Measurements from ENCODE around the gene DIP2B. TPM values are rescaled to one million over a fixed set of nuclear protein-coding genes. Genes with fewer than 3 reads are reported as not detected.

The DIP2B gene
- total RNA-seq, 2 experiments from 2014 or later: 18.8 to 21.8 TPM

DNA sequence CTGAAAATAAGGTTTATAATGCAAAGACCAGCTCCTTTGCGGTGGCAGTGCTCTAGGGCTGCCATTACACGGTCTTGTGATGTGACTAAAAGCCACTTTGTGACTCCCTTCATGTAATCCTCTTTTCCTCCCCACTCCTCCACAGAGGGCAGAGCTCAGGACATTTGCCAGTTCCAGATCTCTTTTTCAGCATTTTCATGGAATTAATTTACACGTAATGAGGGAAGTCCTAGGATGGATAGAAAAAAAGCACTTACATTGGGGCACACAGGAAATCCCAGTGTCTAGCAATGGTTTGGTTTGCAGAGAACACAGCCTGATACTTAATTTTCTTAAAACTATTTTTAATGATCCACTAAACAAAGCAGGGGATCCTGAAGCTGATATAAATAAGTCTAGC, 241.6 kb downstream of the DIP2B start:
- CTCF ChIA-PET: no interaction called here
- POLR2A ChIA-PET: no interaction called here
- Mint-ChIP-seq H3K27me3 (ENCODE audit: low read depth) (no peaks in the 10 kb centered on the region), H3K9me3 (ENCODE audit: insufficient read depth) (no peaks in the 10 kb centered on the region), H3K4me1 (ENCODE audit: low read depth) (no peaks in the 10 kb centered on the region), H3K36me3 (ENCODE audit: low read depth) (peaks cover 26% of the 10 kb centered on the region), H3K4me3 (no peak overlapping the region), H3K27ac (no peak overlapping the region)
- no peak for DNase-seq
- ATAC-seq: no peak

DNA sequence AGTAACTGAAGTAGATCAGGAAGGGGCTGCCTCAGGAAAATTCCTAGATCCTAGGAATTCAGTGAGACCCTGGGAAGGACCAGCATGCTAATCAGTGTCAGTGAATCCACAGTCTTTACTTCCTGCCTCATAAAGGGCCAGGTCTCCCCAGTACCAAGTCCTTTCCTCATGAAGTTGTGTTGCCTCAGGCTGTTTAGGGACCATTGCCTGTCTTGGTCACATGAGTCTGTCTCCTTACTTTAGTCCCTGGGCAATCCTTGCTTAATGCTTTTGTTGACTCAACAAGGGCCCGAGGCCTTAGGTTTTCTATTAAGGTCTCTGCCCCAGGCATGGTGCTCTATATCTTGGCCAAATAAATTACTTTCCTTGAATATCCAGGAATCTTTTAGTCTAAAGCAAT, 243.0 kb downstream of the DIP2B start:
- no peak for DNase-seq
- Mint-ChIP-seq H3K4me1 (ENCODE audit: low read depth) (no peaks in the 10 kb centered on the region), H3K4me3 (no peak overlapping the region), H3K9me3 (ENCODE audit: insufficient read depth) (no peaks in the 10 kb centered on the region), H3K27ac (no peak overlapping the region), H3K36me3 (ENCODE audit: low read depth) (peaks cover 18% of the 10 kb centered on the region), H3K27me3 (ENCODE audit: low read depth) (no peaks in the 10 kb centered on the region)
- POLR2A ChIA-PET: no interaction called here
- CTCF ChIA-PET: interaction anchor here (0.9 kb wide), 1 partner anchor 17 kb away, joined by 3 read pairs; no protein-coding TSS in a partner anchor
- no peak for ATAC-seq

DNA sequence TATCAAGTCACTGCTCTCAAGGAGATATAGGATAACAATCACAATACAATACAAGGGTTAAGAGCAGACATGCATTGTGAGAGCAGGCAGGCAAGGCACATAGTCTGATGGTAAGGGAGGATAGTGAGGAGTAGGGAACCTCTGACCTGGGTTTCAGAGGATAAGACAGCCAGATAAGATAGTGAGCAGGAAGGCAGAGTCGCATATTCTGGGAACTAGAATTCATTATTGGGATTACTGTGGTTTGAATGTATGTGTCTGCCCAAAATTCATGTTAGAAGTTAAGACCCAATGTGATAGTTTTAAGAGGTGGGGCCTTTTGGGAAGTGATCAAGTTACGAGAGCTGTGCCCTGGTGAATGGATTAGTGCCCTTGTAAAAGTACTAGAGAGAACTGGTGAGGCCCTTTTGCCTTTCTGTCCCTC, 244.7 kb downstream of the DIP2B start:
- Mint-ChIP-seq H3K4me3 (no peak overlapping the region), H3K27me3 (ENCODE audit: low read depth) (no peaks in the 10 kb centered on the region), H3K9me3 (ENCODE audit: insufficient read depth) (no peaks in the 10 kb centered on the region), H3K27ac (no peak overlapping the region), H3K4me1 (ENCODE audit: low read depth) (no peaks in the 10 kb centered on the region), H3K36me3 (ENCODE audit: low read depth) (peaks cover 13% of the 10 kb centered on the region)
- ChIA-PET POLR2A (interaction anchor here (0.9 kb wide), 1 partner anchor 14 kb away, joined by 4 read pairs; the partner anchor contains the start of gene ATF1), CTCF (interaction anchor here (1.4 kb wide), 1 partner anchor 8 kb away, joined by 3 read pairs; no protein-coding TSS in a partner anchor)
- DNase-seq (no peak), ATAC-seq (no peak)

DNA sequence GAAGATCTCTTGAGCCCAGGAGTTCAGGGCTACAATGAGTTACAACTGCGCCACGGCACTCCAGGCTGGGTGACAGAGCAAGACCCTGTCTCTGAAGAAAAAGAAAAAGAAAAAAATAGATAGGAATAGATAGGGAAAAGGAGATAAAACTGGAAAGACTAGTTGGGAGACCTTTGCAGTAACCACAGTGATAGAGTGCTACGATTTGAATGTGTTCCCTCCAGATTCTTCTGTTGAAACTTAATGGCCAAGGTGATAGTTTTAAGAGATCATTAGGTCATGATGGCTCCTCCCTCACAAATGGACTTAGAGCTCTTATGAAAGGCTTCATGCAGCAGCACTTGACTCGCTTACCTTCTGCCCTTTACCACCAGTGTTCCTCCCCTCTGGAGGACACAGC, 245.6 kb downstream of the DIP2B start:
- no peak for DNase-seq
- peaks cover 12% of the 10 kb centered on the region for H3K36me3 Mint-ChIP-seq (ENCODE audit: low read depth)
- no peak overlapping the region for H3K27ac Mint-ChIP-seq
- H3K27me3 Mint-ChIP-seq (ENCODE audit: low read depth): no peaks in the 10 kb centered on the region
- ATAC-seq: no peak
- no peak overlapping the region for H3K4me3 Mint-ChIP-seq
- no peaks in the 10 kb centered on the region for H3K9me3 Mint-ChIP-seq (ENCODE audit: insufficient read depth)
- ChIA-PET POLR2A (no interaction called here), CTCF (no interaction called here)
- H3K4me1 Mint-ChIP-seq (ENCODE audit: low read depth): no peaks in the 10 kb centered on the region

DNA sequence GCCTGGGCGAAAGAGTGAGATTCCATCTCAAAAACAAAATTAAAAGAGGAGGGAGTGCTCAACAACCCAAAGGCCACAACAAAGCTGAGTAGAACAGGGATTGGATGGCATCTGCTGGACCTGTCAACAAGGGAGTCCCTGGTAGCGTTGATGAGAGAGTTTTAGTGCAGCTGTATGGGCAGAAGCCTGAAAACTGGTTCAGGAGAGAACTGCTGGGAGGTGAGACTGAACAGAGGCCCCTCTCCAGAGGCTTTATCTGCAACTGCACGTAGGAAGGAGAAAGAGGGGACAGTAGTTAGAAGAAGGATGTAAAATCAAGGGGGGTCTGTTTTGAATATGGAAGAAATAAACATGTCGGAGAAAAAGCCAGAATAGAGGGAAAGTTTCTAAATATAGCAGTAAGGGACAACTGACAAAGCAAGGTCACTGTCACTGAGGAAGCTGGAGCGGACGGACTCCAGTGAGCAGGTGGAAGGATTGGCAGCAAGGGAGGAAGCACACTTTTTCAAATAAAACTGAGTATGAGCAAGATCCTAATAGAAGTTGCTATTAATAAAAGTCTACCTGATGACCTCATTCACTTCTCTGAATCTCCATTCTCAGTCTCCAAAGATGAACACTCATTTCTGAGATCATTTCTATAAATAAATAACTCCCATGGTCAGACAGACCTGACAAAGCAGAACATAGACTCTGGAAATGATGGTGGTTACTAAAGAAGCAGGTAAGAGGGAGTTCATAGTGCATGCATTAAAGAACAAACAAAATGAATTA, 247.3 kb downstream of the DIP2B start:
- no peak overlapping the region for H3K4me3 Mint-ChIP-seq
- H3K4me1 Mint-ChIP-seq (ENCODE audit: low read depth): peaks cover 5% of the 10 kb centered on the region
- CTCF ChIA-PET: no interaction called here
- no peak overlapping the region for H3K27ac Mint-ChIP-seq
- POLR2A ChIA-PET: no interaction called here
- H3K27me3 Mint-ChIP-seq (ENCODE audit: low read depth): no peaks in the 10 kb centered on the region
- DNase-seq (no peak), ATAC-seq (no peak)
- H3K36me3 Mint-ChIP-seq (ENCODE audit: low read depth): peaks cover 4% of the 10 kb centered on the region
- no peaks in the 10 kb centered on the region for H3K9me3 Mint-ChIP-seq (ENCODE audit: insufficient read depth)

DNA sequence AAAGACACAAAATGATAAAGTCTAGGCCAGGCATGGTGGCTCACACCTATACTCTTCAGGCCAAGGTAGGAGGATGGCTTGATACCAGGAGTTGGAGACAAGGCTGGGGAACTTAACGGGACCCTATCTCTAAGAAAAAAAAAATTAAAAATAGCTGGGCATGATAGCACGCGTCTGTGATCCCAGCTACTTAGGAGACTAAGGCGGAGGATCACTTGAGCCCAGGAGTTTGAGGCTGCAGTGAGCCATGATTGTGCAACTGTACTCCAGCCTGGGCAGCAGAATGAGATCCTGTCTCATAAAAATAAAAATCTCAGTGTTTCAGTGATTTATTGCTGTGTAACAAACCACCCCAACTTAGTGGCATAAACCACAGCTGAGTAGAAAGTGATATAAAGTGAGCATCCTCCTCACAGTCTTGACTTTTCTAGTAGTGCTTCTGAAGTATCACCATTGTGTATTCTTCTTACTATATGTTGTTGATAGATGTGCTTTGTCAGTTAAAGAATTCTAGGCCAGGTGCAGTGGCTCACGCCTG, 248.5 kb downstream of the DIP2B start:
- CTCF ChIA-PET: no interaction called here

DNA sequence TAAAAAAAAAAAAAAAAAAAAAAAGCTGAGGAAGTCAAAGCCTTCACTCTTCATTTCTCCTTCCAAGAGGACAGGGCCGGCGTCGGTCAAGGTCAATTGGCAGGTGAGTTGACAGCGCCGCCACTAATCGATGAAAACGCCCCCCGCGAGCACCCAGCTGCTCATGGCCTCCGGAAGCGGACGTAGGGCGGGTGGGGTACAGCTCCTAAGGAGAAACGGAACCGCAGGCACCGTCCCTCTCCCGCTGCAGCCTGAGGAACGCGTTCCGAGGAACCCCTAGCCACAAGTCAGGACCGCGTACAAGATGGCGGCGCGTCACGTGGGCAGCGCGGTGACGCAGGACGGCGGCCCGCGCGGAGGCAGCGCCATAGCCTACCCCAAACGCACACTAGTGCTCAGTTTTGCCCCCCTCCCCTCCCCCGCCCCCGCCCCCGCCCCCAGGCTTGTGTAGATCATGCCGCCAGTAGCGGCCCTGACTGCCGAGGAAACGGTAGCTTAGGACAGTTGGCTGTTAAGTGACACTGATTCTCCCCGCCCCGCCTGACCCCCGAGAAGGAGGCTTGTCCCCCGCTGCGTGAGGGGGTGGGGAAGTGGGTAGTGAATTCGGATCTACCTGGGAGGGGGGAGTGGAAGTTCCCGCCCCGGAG, 259.0 kb downstream of the DIP2B start, which contains the start of gene ATF1:
ATF1 (plus strand) TSS at position 463 of the 647 bp plus-strand sequence. CDS start 16,045 bp downstream, outside the sequence.
- Mint-ChIP-seq H3K4me1 (ENCODE audit: low read depth) (peaks cover 30% of the 10 kb centered on the region), H3K4me3 (peak within 1 kb of the TSS; percentile 81), H3K27ac (peak within 1 kb of the TSS; percentile 89), H3K36me3 (ENCODE audit: low read depth) (peaks cover 9% of the 10 kb centered on the region), H3K27me3 (ENCODE audit: low read depth) (no peaks in the 10 kb centered on the region), H3K9me3 (ENCODE audit: insufficient read depth) (no peaks in the 10 kb centered on the region)
- ChIA-PET POLR2A (interaction anchor here (0.5 to 2.8 kb wide), 22 partner anchors 9 to 1057 kb away, joined by 3 to 18 read pairs (median 4); partner anchors contain the start of genes CSRNP2, DAZAP2, LETMD1 and SLC11A2), CTCF (interaction anchor here (1.8 to 3.0 kb wide), 9 partner anchors 11 to 577 kb away, joined by 5 to 67 read pairs (median 17); partner anchors contain the start of gene SLC11A2)
- peak; percentile 92 for DNase-seq
- peak; percentile 81 for ATAC-seq

More for the DNA sequence above, 248.5 kb downstream of the DIP2B start:
- Mint-ChIP-seq H3K36me3 (ENCODE audit: low read depth) (no peaks in the 10 kb centered on the region), H3K9me3 (ENCODE audit: insufficient read depth) (no peaks in the 10 kb centered on the region), H3K27me3 (ENCODE audit: low read depth) (no peaks in the 10 kb centered on the region), H3K27ac (no peak overlapping the region), H3K4me1 (ENCODE audit: low read depth) (peaks cover 7% of the 10 kb centered on the region), H3K4me3 (no peak overlapping the region)
- POLR2A ChIA-PET: no interaction called here
- no peak for DNase-seq
- ATAC-seq: no peak

DNA sequence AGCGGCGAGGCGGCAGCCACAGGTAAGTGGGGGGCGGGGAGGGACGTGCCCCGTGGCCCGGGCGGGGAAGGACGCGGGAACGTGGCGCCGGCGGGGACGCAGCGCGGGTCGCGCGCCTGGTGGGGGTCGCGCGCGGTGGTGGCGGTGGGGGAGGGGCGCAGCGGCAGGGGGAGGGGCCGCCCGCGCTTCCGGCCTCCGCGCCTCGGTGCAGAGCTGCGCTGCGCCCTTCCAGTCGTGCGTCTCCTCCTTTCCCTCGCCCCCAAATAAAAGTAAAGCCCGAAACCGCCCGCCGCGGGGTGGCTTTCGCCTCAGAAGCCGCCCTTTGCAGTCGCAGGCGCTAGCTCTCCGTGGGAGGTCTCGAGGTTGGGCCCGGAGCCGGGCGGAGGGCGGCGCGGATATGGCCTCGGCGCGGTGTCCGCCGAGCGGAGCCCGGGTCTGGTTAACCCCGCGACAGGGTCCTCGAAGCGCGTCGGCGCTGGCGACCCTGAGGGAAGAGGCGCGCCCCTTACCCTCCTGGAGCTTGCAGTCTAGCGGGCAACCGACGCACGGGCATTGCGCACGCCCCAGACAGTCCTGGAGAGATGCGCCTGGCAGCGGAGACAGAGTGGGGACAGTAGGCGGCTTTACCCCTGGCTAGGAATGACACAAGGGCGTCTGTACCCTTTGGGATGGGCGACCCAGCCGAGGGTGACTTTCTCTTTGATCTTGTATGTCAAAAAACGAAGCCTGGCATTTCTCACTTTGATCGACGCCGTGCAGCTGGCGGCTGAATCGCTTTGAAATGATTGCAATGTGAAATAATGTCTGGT, 259.7 kb downstream of the DIP2B start:
- ATAC-seq (peak; percentile 66), DNase-seq (peak; percentile 59)
- H3K27me3 Mint-ChIP-seq (ENCODE audit: low read depth): no peaks in the 10 kb centered on the region
- ChIA-PET POLR2A (interaction anchor here (0.6 to 2.8 kb wide), 27 partner anchors 9 to 1056 kb away, joined by 3 to 18 read pairs (median 3); partner anchors contain the start of genes CSRNP2, DAZAP2, LETMD1 and SLC11A2), CTCF (interaction anchor here (0.8 to 3.0 kb wide), 42 partner anchors 10 to 719 kb away, joined by 3 to 67 read pairs (median 4); partner anchors contain the start of genes DIP2B, LETMD1 and SLC11A2)
- peak overlapping the region; percentile 81 for H3K4me3 Mint-ChIP-seq
- H3K36me3 Mint-ChIP-seq (ENCODE audit: low read depth): peaks cover 12% of the 10 kb centered on the region
- H3K27ac Mint-ChIP-seq: peak overlapping the region; percentile 89
- H3K4me1 Mint-ChIP-seq (ENCODE audit: low read depth): peaks cover 32% of the 10 kb centered on the region
- H3K9me3 Mint-ChIP-seq (ENCODE audit: insufficient read depth): no peaks in the 10 kb centered on the region

DNA sequence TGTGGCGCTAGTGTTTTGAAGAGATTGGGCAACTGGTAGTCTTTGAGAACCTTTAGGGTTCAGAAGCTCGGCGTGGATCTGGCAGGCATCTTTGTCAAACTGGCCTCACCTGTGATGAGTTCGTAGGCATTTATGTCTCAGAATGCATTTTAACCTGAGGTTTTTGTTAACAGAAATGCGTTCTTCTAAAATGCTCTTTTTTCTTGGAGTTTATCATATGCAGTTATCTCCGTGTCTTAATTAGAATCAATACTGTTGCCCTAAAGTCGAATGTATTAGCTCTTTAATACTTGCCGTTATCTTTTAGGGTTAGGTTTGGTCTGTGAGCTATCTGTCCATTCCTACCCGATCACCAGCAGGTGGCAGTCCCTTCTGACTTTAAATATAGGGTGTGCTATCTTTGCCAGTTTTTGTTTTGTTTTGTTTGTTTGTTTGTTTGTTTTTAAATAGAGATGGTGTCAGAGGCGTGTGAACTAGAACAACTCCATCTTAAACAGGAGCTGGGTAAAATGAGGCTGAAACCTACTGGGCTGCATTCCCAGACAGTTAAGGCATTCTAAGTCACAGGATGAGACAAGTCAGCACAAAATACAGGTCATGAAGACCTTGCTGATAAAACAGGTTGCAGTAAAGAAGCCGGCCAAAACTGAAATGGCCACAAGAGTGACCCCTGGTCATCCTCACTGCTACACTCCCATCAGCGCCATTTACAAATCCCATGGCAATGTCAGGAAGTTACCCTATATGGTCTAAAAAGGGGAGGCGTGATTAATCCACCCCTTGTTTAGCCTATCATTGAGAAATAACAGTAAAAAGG, 260.5 kb downstream of the DIP2B start:
- Mint-ChIP-seq H3K9me3 (ENCODE audit: insufficient read depth) (no peaks in the 10 kb centered on the region), H3K36me3 (ENCODE audit: low read depth) (peaks cover 19% of the 10 kb centered on the region), H3K27me3 (ENCODE audit: low read depth) (no peaks in the 10 kb centered on the region), H3K4me3 (peak overlapping the region; percentile 81), H3K27ac (peak overlapping the region; percentile 89), H3K4me1 (ENCODE audit: low read depth) (peaks cover 32% of the 10 kb centered on the region)
- POLR2A ChIA-PET: interaction anchor here (0.6 to 2.8 kb wide), 22 partner anchors 9 to 1055 kb away, joined by 3 to 18 read pairs (median 3); partner anchors contain the start of genes DAZAP2, LETMD1 and SLC11A2
- CTCF ChIA-PET: interaction anchor here (0.8 to 3.0 kb wide), 43 partner anchors 9 to 718 kb away, joined by 3 to 67 read pairs (median 4); partner anchors contain the start of genes DIP2B, LETMD1 and SLC11A2
- peak; percentile 72 for DNase-seq
- ATAC-seq: peak; percentile 26

DNA sequence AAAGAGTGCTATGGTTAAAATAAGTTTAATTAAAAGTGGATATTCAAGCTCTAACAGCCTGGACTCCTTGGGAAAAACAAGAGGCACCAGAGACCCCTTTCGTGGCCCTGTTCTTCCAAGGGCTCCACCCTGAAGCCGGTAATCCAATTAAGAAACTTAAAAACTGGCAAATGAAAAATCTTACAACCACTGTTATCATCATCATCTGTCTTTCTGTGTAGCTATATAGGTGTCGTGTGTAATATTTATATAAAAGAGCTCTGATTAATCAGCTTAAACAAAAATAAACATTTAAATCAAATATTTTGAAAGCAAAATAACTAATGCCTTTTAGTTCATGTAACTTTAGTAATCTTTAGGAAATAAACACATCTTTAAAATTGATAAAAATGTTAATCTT, 263.6 kb downstream of the DIP2B start:
- Mint-ChIP-seq H3K27me3 (ENCODE audit: low read depth) (no peaks in the 10 kb centered on the region), H3K4me1 (ENCODE audit: low read depth) (peaks cover 18% of the 10 kb centered on the region)

More for the DNA sequence above, 263.6 kb downstream of the DIP2B start:
- Mint-ChIP-seq H3K27ac (no peak overlapping the region), H3K4me3 (no peak overlapping the region), H3K9me3 (ENCODE audit: insufficient read depth) (peaks cover 6% of the 10 kb centered on the region), H3K36me3 (ENCODE audit: low read depth) (peaks cover 37% of the 10 kb centered on the region)
- ATAC-seq: no peak
- CTCF ChIA-PET: interaction anchor here (1.1 to 1.5 kb wide), 2 partner anchors 219 to 257 kb away, joined by 3 to 4 read pairs; no protein-coding TSS in a partner anchor
- POLR2A ChIA-PET: no interaction called here
- no peak for DNase-seq
